Globus pallidus (tissue), 1 donor: Measurements from ENCODE around the gene MMP2.

ENCODE experiments used
- DNase-seq: peaks from one replicate; pipeline ENCODE4 v3.0.0-alpha.2; 2015; ENCODE audit warnings: low spot score

The MMP2 gene

GRCh38 chr16:55478827-55479429 lies at the start of gene MMP2:
TSS of gene MMP2 (plus strand) at chr16:55479198. CDS start at chr16:55479480, 282 bp downstream.
- no peak for DNase-seq

- no peak for DNase-seq
Observed at GRCh38 chr16:55433030-55433429, 46.0 kb upstream of the MMP2 start.

DNA sequence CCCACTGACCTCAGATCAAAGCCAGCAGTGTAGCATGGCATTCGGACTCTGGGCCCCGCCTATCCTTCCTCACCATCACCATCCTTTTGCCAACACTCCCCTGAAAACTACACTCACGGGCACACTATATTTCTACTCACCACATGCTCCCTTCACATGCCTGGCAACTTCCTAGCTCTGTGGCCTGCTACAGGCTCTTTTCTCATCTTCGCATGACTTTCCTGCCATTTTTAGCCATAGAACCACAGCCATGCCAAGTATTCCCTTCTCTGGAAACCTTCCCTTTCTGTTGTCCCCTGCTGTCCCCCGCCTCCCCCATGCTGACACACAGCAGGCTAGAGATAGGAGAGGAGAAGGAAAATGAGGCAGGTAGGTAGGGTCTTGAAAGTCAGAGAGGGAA lies 45.5 kb upstream of the MMP2 start:
- no peak for DNase-seq

- DNase-seq, result no peak
Observed at GRCh38 chr16:55434000-55434399, 45.0 kb upstream of the MMP2 start.

- DNase-seq, result no peak
Observed at GRCh38 chr16:55435387-55435786, 43.6 kb upstream of the MMP2 start.

DNA sequence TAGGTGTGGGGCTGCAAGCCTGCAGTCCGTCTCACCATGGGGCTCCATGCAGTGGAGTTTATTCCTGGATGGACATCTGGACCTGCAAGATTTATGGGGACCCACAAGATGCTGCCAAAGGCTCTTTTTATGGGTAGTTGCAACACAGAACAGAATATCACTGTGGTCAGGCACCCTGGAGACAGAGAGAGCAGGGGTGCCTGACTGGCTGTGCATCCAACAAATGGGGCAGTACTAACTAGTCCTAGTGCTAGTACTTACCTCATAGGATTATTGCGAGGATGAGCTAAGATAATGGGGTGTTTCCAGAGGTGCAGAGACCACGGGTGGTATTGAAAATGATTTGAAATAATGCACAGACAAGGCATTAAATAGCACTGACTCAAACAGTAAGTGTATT lies 42.4 kb upstream of the MMP2 start:
- DNase-seq, result no peak

- no peak for DNase-seq
Observed at GRCh38 chr16:55437625-55438024, 41.4 kb upstream of the MMP2 start.

DNA sequence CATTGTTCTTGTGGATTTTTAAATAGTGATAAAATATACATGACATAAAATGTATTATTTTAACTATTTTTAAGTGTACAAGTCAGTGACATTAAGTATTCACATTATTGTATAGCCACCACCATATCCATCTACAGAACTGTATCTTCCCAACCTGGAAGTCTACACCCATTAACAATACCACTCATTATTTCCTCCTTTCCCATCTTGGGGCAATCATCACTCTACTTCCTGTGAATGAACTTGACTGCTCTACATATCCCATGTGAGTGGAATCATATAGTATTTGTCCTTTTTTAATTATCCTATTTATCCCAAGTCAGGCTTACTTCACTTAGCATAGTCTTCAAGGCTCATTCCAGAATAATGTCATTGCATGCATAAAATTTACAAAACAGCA lies 40.7 kb upstream of the MMP2 start:
- DNase-seq, result no peak

- no peak for DNase-seq
Observed at GRCh38 chr16:55439101-55439690, 39.8 kb upstream of the MMP2 start.

- DNase-seq, result no peak
Observed at GRCh38 chr16:55443434-55444346, 35.3 kb upstream of the MMP2 start.

GRCh38 chr16:55444754-55445485 lies 34.1 kb upstream of the MMP2 start:
- peak; percentile 63 for DNase-seq

- DNase-seq, result no peak
Observed at GRCh38 chr16:55447231-55447630, 31.8 kb upstream of the MMP2 start.

DNA sequence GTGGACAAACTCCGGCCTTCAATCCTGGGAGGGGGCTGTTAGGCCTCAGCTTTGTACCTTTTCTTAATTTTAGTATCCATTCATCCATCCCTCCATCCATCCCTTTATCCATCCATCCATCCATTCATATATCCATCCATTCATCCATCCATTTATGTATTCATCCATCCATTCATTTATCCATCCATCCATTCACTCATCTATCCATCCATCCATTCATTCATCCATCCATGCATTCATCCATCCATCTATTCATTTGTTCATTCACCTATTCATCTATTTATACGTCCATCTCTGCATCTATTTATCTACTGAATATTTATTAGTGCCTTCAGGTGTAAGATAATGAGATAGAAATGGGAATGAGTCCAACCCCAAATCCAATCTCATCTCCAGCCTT lies 26.0 kb upstream of the MMP2 start:
- DNase-seq, result no peak

- DNase-seq, result no peak
Observed at GRCh38 chr16:55453909-55454308, 25.1 kb upstream of the MMP2 start.

DNA sequence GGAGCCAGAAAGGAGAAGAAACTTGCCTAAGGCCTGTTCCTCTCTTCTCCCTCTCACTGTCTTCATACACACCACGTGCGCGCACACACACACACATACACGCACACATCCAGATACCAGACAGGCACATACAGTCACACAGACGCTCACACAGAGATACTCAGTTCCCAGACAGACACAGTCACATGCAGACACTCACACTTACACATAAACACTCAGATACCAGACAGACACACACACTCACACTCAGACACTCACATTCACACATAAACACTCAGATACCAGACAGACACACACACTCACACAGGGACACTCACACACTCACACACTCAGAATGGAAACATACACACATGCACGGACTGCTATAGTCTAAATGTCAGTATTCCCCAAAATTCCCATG lies 24.1 kb upstream of the MMP2 start:
- DNase-seq, result no peak

- no peak for DNase-seq
Observed at GRCh38 chr16:55462241-55462640, 16.8 kb upstream of the MMP2 start.

DNA sequence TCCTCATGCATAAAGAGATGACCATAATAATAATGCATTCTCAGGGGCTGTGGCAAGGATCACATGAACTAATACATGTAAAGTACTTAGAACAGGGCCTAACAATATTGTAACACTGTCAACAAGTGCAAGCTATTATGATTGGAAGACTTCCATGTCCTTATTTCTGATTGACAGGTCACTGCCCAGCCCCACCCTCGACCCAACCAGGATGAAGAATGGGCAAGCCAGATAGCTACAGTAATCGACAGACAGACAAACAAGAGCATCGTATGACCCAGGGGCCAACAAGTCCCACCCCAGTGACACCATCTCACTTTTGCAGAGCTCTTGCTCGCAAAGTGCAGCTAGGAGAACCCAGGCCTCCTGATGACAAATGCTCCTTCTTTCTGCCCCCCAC lies 14.6 kb upstream of the MMP2 start:
- DNase-seq, result no peak

GRCh38 chr16:55465077-55465896 lies 13.7 kb upstream of the MMP2 start:
- peak; percentile 80 for DNase-seq

GRCh38 chr16:55466209-55466608 lies 12.8 kb upstream of the MMP2 start:
- no peak for DNase-seq

GRCh38 chr16:55467898-55468297 lies 11.1 kb upstream of the MMP2 start:
- no peak for DNase-seq

DNA sequence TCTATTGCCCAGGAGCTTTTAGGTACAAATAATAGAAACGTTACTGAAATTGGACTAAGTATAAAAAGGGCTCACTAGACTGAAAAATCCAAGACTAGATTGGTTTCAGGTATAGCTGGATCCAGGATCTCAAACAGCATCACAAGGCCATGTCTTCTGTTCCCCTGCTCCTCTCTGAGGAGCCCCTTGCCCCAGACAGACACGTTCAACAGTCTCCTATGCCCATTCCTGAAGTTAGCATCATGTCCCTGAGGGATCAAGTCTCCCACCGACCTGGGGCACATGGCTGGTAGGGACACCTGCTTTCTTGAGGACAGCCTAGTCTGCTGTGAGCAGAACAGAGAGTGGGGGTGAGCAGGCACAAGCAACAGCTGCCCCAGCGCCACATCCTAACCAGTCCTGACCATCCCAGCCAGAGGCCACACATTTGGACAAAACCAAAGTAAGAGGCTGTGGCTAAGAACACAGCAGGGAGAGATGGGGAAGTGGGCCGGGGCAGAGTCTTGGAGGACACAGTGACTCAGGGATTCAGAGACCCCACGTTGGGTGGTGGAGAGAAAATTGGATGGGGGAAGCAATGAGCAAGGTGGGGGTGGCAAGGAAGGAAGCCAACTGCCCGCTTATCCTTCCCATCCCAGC lies 10.5 kb upstream of the MMP2 start:
- no peak for DNase-seq
